Common myeloid progenitor, CD34-positive (primary cell): ENCODE data around the gene DPF3.

Experiments
- CTCF ChIA-PET: fragments of 350-600 bp; sonication (Branson Sonifier 250); formaldehyde crosslinking; loops from one replicate; lab custom pipeline; 2021; ENCODE audit warnings: antibody characterized with exemption; lab: Charles Lee
- POLR2A ChIA-PET: fragments of 350-600 bp; sonication (Branson Sonifier 250); formaldehyde crosslinking; loops from one replicate; lab custom pipeline; 2021; ENCODE audit warnings: antibody characterized with exemption; lab: Charles Lee
- DNase-seq, 3 donors: peaks; one replicate each; pipeline versions ENCODE4 v3.0.0 to v3.0.0-alpha.2; 2013
- H3K27ac ChIP-seq, 2 experiments: 1 replicate in 1 of 2; 2 replicates in 1 of 2; pipeline ENCODE4 v1.7.0; 2013; ENCODE audit warnings: inconsistent platforms in 2 of 2, low read length in 2 of 2, mild to moderate bottlenecking in 2 of 2, low read depth in 1 of 2, moderate library complexity in 1 of 2; ENCODE audit not compliant: severe bottlenecking in 2 of 2, insufficient read depth in 1 of 2, poor library complexity in 1 of 2
- H3K27me3 ChIP-seq, 5 experiments: replicated peaks in 2 of 5; 1 replicate in 3 of 5; 2 replicates in 2 of 5; pipeline versions ENCODE4 v1.6.1 to v1.7.0; 2013; ENCODE audit warnings: low read length in 4 of 5, mild to moderate bottlenecking in 2 of 5, moderate library complexity in 2 of 5, inconsistent platforms in 1 of 5; ENCODE audit not compliant: insufficient read depth in 5 of 5, control insufficient read depth in 4 of 5
- H3K36me3 ChIP-seq, 4 experiments: 1 replicate in 2 of 4; 2 replicates in 2 of 4; pipeline versions ENCODE4 v1.6.1 to v1.7.0; 2013; ENCODE audit warnings: low read length in 3 of 4, control low read depth in 1 of 4, mild to moderate bottlenecking in 1 of 4; ENCODE audit not compliant: control insufficient read depth in 4 of 4, insufficient read depth in 4 of 4
- H3K4me1 ChIP-seq, 4 experiments: 1 replicate in 3 of 4; 2 replicates in 1 of 4; pipeline versions ENCODE4 v1.6.1 to v1.7.1; 2013; ENCODE audit warnings: low read length in 3 of 4, mild to moderate bottlenecking in 3 of 4, control low read depth in 1 of 4, inconsistent platforms in 1 of 4, moderate library complexity in 1 of 4; ENCODE audit not compliant: control insufficient read depth in 4 of 4, insufficient read depth in 4 of 4; ENCODE audit errors: control extremely low read depth in 1 of 4
- H3K4me3 ChIP-seq, 7 experiments: 1 replicate in 4 of 7; 2 replicates in 3 of 7; pipeline versions ENCODE4 v1.5.1 to v1.7.0; 2013; ENCODE audit warnings: mild to moderate bottlenecking in 7 of 7, low read length in 6 of 7, moderate library complexity in 6 of 7, inconsistent platforms in 2 of 7, low read depth in 2 of 7, control low read depth in 1 of 7; ENCODE audit not compliant: insufficient read depth in 4 of 7, control insufficient read depth in 1 of 7; ENCODE audit errors: extremely low read depth in 1 of 7
- H3K9me3 ChIP-seq, 5 experiments: 1 replicate in 4 of 5; 2 replicates in 1 of 5; pipeline versions ENCODE4 v1.6.1 to v1.7.1; 2013; ENCODE audit warnings: low read length in 4 of 5, mild to moderate bottlenecking in 2 of 5, inconsistent platforms in 1 of 5, low read depth in 1 of 5, moderate library complexity in 1 of 5; ENCODE audit not compliant: control insufficient read depth in 4 of 5, insufficient read depth in 2 of 5; ENCODE audit errors: control extremely low read depth in 1 of 5
- WGBS: methylation state at CpG from one replicate; pipeline ENCODE4 v1.1.5; 2013; ENCODE audit not compliant: insufficient coverage; 5-methylcytosine and 5-hydroxymethylcytosine counted together

DPF3 gene

DNA sequence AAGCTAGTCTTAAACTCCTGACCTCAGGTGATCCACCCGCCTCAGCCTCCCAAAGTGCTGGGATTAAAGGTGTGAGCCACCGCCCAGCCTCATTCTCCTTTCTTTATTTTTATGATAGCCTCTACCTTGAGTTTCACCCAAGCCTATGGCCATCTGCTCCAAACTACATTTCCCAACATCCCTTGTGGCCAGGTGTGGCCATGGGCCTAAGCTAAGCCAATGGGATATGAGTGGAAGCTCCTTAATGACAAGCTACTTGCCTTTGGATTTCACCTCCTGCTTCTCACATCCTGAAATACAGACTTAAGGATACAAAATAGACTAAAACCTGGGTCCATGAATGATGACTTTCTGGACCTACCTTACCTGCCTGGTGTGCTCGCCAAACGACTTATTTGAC lies 46.2 kb downstream of the DPF3 start:
- Histone ChIP-seq H3K27me3 (peaks cover 0 to 23% (median 9%) of the 10 kb centered on the region in 5 experiments), H3K4me3 (no peak overlapping the region), H3K36me3 (no peaks in the 10 kb centered on the region), H3K27ac (no peak overlapping the region), H3K4me1 (no peaks in the 10 kb centered on the region), H3K9me3 (no peaks in the 10 kb centered on the region)
- WGBS = 100% methylated on average over 3 of the region's 4 CpGs
- ChIA-PET POLR2A (no interaction called here), CTCF (no interaction called here)
- DNase-seq = no peak

DNA sequence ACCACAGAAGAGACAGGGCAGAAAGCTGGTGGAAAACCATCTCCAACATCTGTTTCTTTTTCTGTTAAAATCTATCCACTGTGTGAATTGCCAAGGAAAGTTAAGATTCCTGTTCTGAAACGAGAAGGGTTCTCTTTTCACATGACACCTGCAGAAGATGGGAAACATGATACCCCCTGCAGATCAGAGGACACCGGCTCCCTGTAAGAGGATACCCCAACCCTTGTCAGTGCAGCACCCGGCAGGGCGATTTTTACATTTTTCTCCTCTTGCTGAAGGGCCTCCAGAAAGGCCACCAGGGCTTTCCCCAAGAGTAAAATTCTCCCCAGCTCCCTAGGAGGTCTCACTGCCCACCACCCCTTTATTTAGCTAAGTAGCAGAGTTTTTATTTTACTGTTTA lies 48.2 kb downstream of the DPF3 start:
- POLR2A ChIA-PET = no interaction called here
- WGBS = 98% methylated on average over 4 of the region's 4 CpGs
- H3K4me1 ChIP-seq = no peaks in the 10 kb centered on the region

DNA sequence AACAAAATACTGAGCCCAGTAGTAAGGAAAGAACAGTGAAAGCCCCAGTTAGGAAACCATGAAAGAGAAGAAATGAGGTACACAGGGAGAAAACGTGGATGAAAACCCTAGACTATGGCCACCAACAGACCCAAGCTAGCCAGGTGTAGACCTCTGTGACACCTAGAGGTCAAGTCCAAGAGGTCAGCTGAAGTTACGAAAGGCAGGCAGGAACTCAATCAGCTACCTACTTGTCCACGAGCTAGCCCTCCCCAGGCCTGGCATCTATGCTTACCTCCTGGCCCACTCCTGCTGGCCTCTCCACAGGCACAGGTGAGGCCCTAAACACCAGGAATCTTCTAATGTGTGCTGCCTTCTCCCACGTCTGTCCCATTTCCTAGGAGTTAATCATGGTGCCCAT lies 48.7 kb downstream of the DPF3 start:
- ChIA-PET CTCF (interaction anchor here (1.0 to 1.2 kb wide), 2 partner anchors 18 to 328 kb away, joined by 3 read pairs; no protein-coding TSS in a partner anchor), POLR2A (no interaction called here)
- no peaks in the 10 kb centered on the region for H3K4me1 ChIP-seq
- no peak overlapping the region for H3K27ac ChIP-seq
- H3K4me3 ChIP-seq = no peak overlapping the region
- DNase-seq = no peak
- 100% methylated on average over 4 of the region's 4 CpGs for WGBS
- H3K27me3 ChIP-seq = peaks cover 0 to 12% (median 5%) of the 10 kb centered on the region in 5 experiments
- H3K9me3 ChIP-seq = no peaks in the 10 kb centered on the region
- no peaks in the 10 kb centered on the region for H3K36me3 ChIP-seq

More for the DNA sequence above, 48.2 kb downstream of the DPF3 start:
- CTCF ChIA-PET = interaction anchor here (1.0 to 1.2 kb wide), 2 partner anchors 18 to 329 kb away, joined by 3 read pairs; no protein-coding TSS in a partner anchor
- H3K27ac ChIP-seq = no peak overlapping the region
- H3K9me3 ChIP-seq = no peaks in the 10 kb centered on the region
- peaks cover 0 to 11% (median 5%) of the 10 kb centered on the region in 5 experiments for H3K27me3 ChIP-seq
- H3K36me3 ChIP-seq = no peaks in the 10 kb centered on the region
- H3K4me3 ChIP-seq = no peak overlapping the region
- no peak for DNase-seq

DNA sequence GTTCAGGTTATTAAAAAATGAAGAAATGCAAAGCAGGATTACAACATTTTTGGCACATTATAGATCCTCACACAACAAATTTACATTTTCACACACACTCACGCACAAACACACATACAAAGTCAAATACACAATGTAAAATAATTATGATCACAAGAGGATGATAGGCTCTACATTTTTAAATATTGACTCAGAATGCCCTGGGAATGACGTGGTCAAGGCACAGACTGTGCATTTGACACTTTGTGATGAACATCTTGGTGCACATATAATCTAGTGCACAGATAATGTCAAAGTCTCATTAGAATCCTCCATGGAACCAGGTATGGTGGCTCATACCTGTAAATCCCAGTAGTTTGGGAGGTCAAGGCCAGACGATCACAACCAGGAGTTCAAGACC lies 49.4 kb downstream of the DPF3 start:
- DNase-seq = no peak
- WGBS = 100% methylated on average over 1 of the region's 3 CpGs
- ChIA-PET POLR2A (no interaction called here), CTCF (no interaction called here)
- no peaks in the 10 kb centered on the region for H3K9me3 ChIP-seq
- H3K36me3 ChIP-seq = no peaks in the 10 kb centered on the region
- H3K27ac ChIP-seq = no peak overlapping the region
- H3K27me3 ChIP-seq = peaks cover 0 to 13% (median 7%) of the 10 kb centered on the region in 5 experiments
- no peak overlapping the region for H3K4me3 ChIP-seq
- no peaks in the 10 kb centered on the region for H3K4me1 ChIP-seq

DNA sequence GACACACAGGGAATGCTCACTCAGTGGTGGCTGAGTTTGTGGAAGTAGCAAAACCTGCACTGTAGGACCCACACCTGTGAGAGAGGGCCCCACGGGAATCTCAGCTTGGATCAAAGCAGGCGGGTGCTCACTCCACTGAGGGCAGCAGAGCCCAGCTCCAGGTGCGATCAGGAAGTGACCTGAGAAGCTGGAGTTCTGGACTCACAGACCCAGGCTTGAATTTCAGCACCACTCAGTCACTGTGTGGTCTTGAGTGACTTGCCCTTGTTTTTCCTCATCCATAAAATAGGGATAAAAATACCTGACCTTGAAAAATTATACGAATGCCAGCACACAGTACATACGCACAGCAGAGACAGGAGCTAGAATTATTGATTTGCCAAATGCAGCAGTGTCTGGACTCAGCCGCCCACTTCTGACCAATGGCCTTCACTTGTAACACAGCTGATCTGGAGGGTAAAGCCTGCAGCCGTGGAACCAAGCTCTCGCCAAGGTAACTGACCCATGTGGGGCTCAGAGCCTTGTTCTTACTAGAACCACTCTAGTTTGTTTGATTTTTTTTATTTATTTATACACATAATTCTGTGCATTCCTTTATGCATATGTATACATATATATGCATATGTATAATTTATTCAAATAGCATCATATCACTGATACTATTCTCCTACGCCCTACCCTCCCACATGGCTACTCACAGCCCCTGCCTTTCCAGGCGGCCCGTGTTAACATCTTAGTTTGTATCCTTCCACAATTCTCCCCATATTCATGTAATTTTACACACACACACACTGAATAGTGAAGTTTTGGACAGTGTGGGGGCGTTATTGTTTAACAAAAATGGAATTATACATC lies 53.9 kb downstream of the DPF3 start:
- no peak overlapping the region for H3K4me3 ChIP-seq
- H3K27me3 ChIP-seq = peaks cover 0 to 15% (median 7%) of the 10 kb centered on the region in 5 experiments
- ChIA-PET POLR2A (no interaction called here), CTCF (no interaction called here)
- DNase-seq = no peak
- H3K4me1 ChIP-seq = no peaks in the 10 kb centered on the region
- no peaks in the 10 kb centered on the region for H3K36me3 ChIP-seq
- no peaks in the 10 kb centered on the region for H3K9me3 ChIP-seq
- 100% methylated on average over 7 of the region's 12 CpGs for WGBS
- H3K27ac ChIP-seq = no peak overlapping the region

DNA sequence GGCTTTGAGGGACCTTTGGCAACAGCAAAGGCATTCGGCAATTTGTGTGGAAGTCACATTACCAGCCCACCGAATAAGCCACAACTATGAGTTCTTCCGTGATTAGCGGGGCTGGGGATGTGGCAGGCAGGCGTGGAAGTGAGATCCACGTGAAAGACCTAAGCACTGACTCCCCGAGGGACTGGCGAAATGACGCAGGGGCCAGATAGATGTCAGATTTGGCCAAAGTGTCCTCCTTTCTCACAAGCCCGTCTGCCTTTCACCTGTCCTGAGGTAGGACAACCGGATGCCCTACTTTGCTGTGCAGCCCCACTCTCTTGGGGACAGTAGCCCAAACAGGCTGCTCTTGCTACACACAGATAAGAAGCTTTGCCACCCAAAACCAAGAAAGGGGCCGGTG lies 54.5 kb downstream of the DPF3 start:
- Histone ChIP-seq H3K4me3 (no peak overlapping the region), H3K9me3 (no peaks in the 10 kb centered on the region), H3K27ac (no peak overlapping the region), H3K4me1 (no peaks in the 10 kb centered on the region), H3K36me3 (no peaks in the 10 kb centered on the region), H3K27me3 (peaks cover 0 to 15% (median 4%) of the 10 kb centered on the region in 5 experiments)
- WGBS = 97% methylated on average over 12 of the region's 12 CpGs
- DNase-seq = no peak
- CTCF ChIA-PET = no interaction called here
- POLR2A ChIA-PET = no interaction called here

DNA sequence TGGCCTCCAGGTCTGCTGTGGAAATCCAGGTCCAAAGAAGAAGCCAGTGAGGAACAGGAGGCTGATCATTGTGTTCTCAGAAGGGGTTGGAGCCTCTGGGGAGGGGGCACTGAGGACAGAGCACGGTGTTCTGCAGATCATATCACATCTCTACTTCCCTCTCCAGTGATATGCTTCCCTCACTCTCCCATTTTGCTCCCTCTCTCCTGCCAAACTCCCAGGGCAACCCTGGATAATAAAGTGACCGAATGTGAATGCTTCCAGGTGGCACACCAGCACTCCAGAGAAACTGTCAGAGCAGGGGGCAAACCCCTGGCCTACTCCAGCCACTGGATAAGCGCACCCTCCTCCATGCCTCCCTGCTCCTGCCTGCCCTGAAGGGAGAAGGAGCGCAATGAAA lies 57.8 kb downstream of the DPF3 start:
- DNase-seq = no peak
- Histone ChIP-seq H3K36me3 (no peaks in the 10 kb centered on the region), H3K27me3 (peaks cover 0 to 30% (median 12%) of the 10 kb centered on the region in 5 experiments), H3K9me3 (no peaks in the 10 kb centered on the region), H3K4me3 (no peak overlapping the region), H3K27ac (no peak overlapping the region), H3K4me1 (no peaks in the 10 kb centered on the region)
- ChIA-PET CTCF (no interaction called here), POLR2A (no interaction called here)
- 82% methylated on average over 4 of the region's 4 CpGs for WGBS
